ENCODE data around the gene TMEM161A. TPM values are rescaled to one million over a fixed set of nuclear protein-coding genes. Genes with fewer than 3 reads are reported as not detected.

The TMEM161A gene
- total and polyA plus RNA-seq, 2 donors = 13.6 to 33.0 TPM

GRCh38 chr19:19076476-19076875 lies 61.8 kb downstream of the TMEM161A start:
- no peak overlapping the region for H3K27ac ChIP-seq (ENCODE audit: low read depth in 1 of 2, low read length in 1 of 2)
- peaks cover 0 to 9% of the 10 kb centered on the region in 2 donors for H3K4me1 ChIP-seq (ENCODE audit: control insufficient read depth in 2 of 2, insufficient read depth in 2 of 2, low read length in 2 of 2)
- H3K9me3 ChIP-seq (ENCODE audit: control insufficient read depth in 2 of 2, insufficient read depth in 1 of 2, low read length in 1 of 2) = no peaks in the 10 kb centered on the region
- no peak for DNase-seq (ENCODE audit: low read depth in 6 of 9, low spot score in 9 of 9)
- peaks cover 11 to 18% of the 10 kb centered on the region in 2 donors for H3K36me3 ChIP-seq (ENCODE audit: control insufficient read depth in 2 of 2, insufficient read depth in 2 of 2, low read length in 1 of 2)
- 96% methylated on average over 1 of the region's 1 CpG for WGBS
- no peak overlapping the region for H3K4me3 ChIP-seq (ENCODE audit: low read length in 2 of 2)
- no peaks in the 10 kb centered on the region for H3K27me3 ChIP-seq (ENCODE audit: control insufficient read depth in 2 of 2, insufficient read depth in 1 of 2, low read length in 1 of 2)

- WGBS = 98% methylated on average over 8 of the region's 8 CpGs
- Histone ChIP-seq H3K4me1 (ENCODE audit: control insufficient read depth in 2 of 2, insufficient read depth in 2 of 2, low read length in 2 of 2) (peaks cover 0 to 9% of the 10 kb centered on the region in 2 donors), H3K27ac (ENCODE audit: low read depth in 1 of 2, low read length in 1 of 2) (no peak overlapping the region), H3K27me3 (ENCODE audit: control insufficient read depth in 2 of 2, insufficient read depth in 1 of 2, low read length in 1 of 2) (no peaks in the 10 kb centered on the region), H3K9me3 (ENCODE audit: control insufficient read depth in 2 of 2, insufficient read depth in 1 of 2, low read length in 1 of 2) (no peaks in the 10 kb centered on the region), H3K36me3 (ENCODE audit: control insufficient read depth in 2 of 2, insufficient read depth in 2 of 2, low read length in 1 of 2) (peaks cover 10 to 24% of the 10 kb centered on the region in 2 donors), H3K4me3 (ENCODE audit: low read length in 2 of 2) (no peak overlapping the region)
- DNase-seq (ENCODE audit: low read depth in 6 of 9, low spot score in 9 of 9) = no peak
Observed at GRCh38 chr19:19075126-19075525, 63.2 kb downstream of the TMEM161A start.

DNA sequence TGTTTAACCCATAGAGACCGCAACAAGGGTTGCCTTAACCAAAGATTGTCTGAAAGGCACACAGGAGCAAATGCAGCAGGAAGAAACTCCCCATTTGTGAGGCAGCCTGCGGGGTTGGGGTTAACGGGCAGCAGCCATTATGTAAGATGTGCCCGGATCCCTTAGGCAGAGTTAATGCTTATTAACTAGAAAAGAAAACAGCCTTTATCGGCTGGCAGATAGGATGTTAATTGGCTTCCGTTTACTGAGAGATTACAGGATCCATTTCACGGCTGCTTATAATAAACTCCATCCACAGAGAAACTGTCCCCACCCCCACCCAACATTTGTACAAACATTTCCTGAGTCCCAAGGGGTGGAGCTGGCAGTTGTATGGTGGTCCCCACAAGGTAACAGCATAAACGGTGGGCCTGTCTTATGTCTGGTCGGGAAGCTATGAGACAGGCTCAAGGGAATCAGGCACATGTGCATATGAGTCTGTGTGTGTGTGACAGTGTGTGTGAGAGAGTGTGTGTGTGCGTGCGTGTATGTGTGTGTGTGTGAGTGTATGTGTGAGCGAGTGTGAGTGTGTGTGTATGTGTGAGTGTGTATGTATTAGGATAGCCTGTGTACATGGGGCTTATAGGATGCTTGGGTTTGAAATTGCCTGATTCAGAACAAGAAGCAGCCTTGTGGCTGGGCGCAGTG lies 63.9 kb downstream of the TMEM161A start:
- Histone ChIP-seq H3K27me3 (ENCODE audit: control insufficient read depth in 2 of 2, insufficient read depth in 1 of 2, low read length in 1 of 2) (no peaks in the 10 kb centered on the region), H3K9me3 (ENCODE audit: control insufficient read depth in 2 of 2, insufficient read depth in 1 of 2, low read length in 1 of 2) (no peaks in the 10 kb centered on the region), H3K36me3 (ENCODE audit: control insufficient read depth in 2 of 2, insufficient read depth in 2 of 2, low read length in 1 of 2) (peaks cover 10 to 24% of the 10 kb centered on the region in 2 donors), H3K4me3 (ENCODE audit: low read length in 2 of 2) (no peak overlapping the region), H3K27ac (ENCODE audit: low read depth in 1 of 2, low read length in 1 of 2) (peak overlapping the region in 1 of 2 donors; percentile 50), H3K4me1 (ENCODE audit: control insufficient read depth in 2 of 2, insufficient read depth in 2 of 2, low read length in 2 of 2) (peaks cover 0 to 10% of the 10 kb centered on the region in 2 donors)
- no peak for DNase-seq (ENCODE audit: low read depth in 6 of 9, low spot score in 9 of 9)
- WGBS = 89% methylated on average over 13 of the region's 13 CpGs

DNA sequence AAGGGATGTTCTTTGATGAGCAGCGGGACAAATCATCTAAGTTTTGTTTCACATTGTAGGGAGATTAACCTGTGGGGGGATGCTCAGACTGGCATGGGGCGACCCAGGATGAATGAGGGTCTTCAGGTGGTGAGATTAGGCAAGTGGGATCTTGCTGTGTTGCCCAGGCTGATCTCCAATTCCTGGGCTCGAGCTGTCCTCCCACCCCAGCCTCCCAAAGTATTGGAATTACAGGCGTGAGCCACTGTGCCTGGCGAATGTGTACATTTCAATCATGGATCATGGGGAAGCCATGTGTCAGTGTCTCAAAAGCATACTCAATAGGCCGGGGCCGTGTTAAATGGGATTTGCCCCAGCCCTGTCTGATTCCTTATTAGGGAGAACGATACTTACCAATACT lies 66.4 kb downstream of the TMEM161A start:
- DNase-seq (ENCODE audit: low read depth in 6 of 9, low spot score in 9 of 9) = no peak
- peaks cover 10 to 24% of the 10 kb centered on the region in 2 donors for H3K36me3 ChIP-seq (ENCODE audit: control insufficient read depth in 2 of 2, insufficient read depth in 2 of 2, low read length in 1 of 2)
- H3K4me3 ChIP-seq (ENCODE audit: low read length in 2 of 2) = no peak overlapping the region
- H3K27me3 ChIP-seq (ENCODE audit: control insufficient read depth in 2 of 2, insufficient read depth in 1 of 2, low read length in 1 of 2) = no peaks in the 10 kb centered on the region
- WGBS = 97% methylated on average over 8 of the region's 8 CpGs
- no peak overlapping the region for H3K27ac ChIP-seq (ENCODE audit: low read depth in 1 of 2, low read length in 1 of 2)
- peaks cover 4 to 23% of the 10 kb centered on the region in 2 donors for H3K4me1 ChIP-seq (ENCODE audit: control insufficient read depth in 2 of 2, insufficient read depth in 2 of 2, low read length in 2 of 2)
- H3K9me3 ChIP-seq (ENCODE audit: control insufficient read depth in 2 of 2, insufficient read depth in 1 of 2, low read length in 1 of 2) = peaks cover 0 to 4% of the 10 kb centered on the region in 2 donors

Other genes with a start within 250 kb of the TMEM161A start
- 0.28 TPM for gene CERS1, start 242.3 kb downstream of the TMEM161A start, total RNA-seq
- gene CERS1, start 242.3 kb downstream of the TMEM161A start, polyA plus RNA-seq = 0.41 TPM
- 197 TPM for gene COPE, start 219.1 kb downstream of the TMEM161A start, total RNA-seq
- gene COPE, start 219.1 kb downstream of the TMEM161A start, polyA plus RNA-seq = 180 TPM
- gene DDX49, start 218.8 kb downstream of the TMEM161A start, total RNA-seq = 54.9 TPM
- gene DDX49, start 218.8 kb downstream of the TMEM161A start, polyA plus RNA-seq = 42.8 TPM
- 10.1 TPM for gene HOMER3, start 197.3 kb downstream of the TMEM161A start, total RNA-seq
- 34.0 TPM for gene HOMER3, start 197.3 kb downstream of the TMEM161A start, polyA plus RNA-seq
- gene SUGP2, start 105.0 kb downstream of the TMEM161A start, total RNA-seq = 45.3 TPM
- gene SUGP2, start 105.0 kb downstream of the TMEM161A start, polyA plus RNA-seq = 129 TPM
- 36.6 TPM for gene ARMC6, start 104.9 kb downstream of the TMEM161A start, total RNA-seq
- gene ARMC6, start 104.9 kb downstream of the TMEM161A start, polyA plus RNA-seq = 32.6 TPM
- gene SLC25A42, start 74.5 kb downstream of the TMEM161A start, total RNA-seq = 5.8 TPM
- 10.9 TPM for gene SLC25A42, start 74.5 kb downstream of the TMEM161A start, polyA plus RNA-seq
- 0.42 TPM for gene MEF2B, start 31.8 kb upstream of the TMEM161A start, total RNA-seq
- gene MEF2B, start 31.8 kb upstream of the TMEM161A start, polyA plus RNA-seq = 2.1 TPM
- 12.5 TPM for gene BORCS8, start 53.7 kb upstream of the TMEM161A start, total RNA-seq
- gene BORCS8, start 53.7 kb upstream of the TMEM161A start, polyA plus RNA-seq = 23.8 TPM
- gene RFXANK, start 53.8 kb upstream of the TMEM161A start, total RNA-seq = 144 TPM
- gene RFXANK, start 53.8 kb upstream of the TMEM161A start, polyA plus RNA-seq = 136 TPM
- gene NR2C2AP, start 64.9 kb upstream of the TMEM161A start, total RNA-seq = 17.7 TPM
- 20.1 TPM for gene NR2C2AP, start 64.9 kb upstream of the TMEM161A start, polyA plus RNA-seq
- 0.14 TPM for gene NCAN, start 73.5 kb upstream of the TMEM161A start, total RNA-seq
- gene NCAN, start 73.5 kb upstream of the TMEM161A start, polyA plus RNA-seq = 0.27 TPM
- 0.09 TPM for gene TM6SF2, start 134.8 kb upstream of the TMEM161A start, total RNA-seq
- gene TM6SF2, start 134.8 kb upstream of the TMEM161A start, polyA plus RNA-seq = 0.07 TPM
- 31.8 TPM for gene SUGP1, start 182.0 kb upstream of the TMEM161A start, total RNA-seq
- gene SUGP1, start 182.0 kb upstream of the TMEM161A start, polyA plus RNA-seq = 62.7 TPM
- 16.9 TPM for gene MAU2, start 182.4 kb upstream of the TMEM161A start, total RNA-seq
- gene MAU2, start 182.4 kb upstream of the TMEM161A start, polyA plus RNA-seq = 29.8 TPM

Measured in thymus (tissue), 11 donors.